Activated CD4-positive, alpha-beta T cell treated with anti-CD3 and anti-CD28 coated beads for 1 hour (primary cell): ENCODE measurements around the gene LDB3.
"Not testable (repeated sequence)": the region's sequence is repeated elsewhere in the genome, so short reads cannot be mapped to it uniquely, and the experiment has no call there.

ENCODE experiments used
- DNase-seq: peaks from one replicate; pipeline ENCODE4 v3.0.0-alpha.2; 2020

Gene LDB3, protein sequence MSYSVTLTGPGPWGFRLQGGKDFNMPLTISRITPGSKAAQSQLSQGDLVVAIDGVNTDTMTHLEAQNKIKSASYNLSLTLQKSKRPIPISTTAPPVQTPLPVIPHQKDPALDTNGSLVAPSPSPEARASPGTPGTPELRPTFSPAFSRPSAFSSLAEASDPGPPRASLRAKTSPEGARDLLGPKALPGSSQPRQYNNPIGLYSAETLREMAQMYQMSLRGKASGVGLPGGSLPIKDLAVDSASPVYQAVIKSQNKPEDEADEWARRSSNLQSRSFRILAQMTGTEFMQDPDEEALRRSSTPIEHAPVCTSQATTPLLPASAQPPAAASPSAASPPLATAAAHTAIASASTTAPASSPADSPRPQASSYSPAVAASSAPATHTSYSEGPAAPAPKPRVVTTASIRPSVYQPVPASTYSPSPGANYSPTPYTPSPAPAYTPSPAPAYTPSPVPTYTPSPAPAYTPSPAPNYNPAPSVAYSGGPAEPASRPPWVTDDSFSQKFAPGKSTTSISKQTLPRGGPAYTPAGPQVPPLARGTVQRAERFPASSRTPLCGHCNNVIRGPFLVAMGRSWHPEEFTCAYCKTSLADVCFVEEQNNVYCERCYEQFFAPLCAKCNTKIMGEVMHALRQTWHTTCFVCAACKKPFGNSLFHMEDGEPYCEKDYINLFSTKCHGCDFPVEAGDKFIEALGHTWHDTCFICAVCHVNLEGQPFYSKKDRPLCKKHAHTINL

DNA sequence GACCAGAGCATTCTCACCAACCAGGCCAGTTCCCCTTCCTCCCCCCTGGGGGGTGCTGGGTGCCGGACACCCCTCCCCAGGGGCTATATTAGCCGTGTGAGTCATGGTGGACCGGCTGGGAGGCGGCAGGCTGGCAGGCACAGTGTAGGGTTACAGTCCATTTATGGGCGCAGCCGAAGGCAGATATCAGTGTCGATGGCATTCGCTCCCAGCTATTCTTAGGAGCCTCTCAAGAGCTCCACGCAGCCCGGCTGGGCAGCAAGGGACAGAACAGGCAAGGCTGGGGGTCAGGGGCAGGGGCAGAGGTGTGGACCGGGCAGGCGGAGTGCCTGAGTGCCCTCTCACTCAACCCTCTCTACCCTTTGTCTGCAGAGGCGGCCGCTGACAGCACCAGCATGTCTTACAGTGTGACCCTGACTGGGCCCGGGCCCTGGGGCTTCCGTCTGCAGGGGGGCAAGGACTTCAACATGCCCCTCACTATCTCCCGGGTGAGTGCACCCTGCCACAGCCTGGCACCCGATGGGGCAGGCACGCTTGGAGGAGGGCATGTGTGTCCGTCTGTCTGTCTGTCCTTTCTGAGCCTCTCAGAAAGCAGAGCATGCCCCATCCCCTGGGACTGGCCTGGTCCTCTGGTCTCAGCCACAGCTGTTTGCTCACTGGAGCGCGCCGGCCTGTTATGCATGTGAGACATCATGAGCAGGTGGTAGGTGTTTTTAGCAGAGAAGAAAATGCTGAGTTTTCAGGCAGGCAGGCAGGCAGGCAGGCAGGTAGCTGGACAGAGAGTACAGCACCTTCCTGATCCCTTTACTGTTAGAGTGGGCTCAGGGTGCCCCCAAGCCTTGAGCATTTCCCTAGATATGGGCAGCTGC is at the start of gene LDB3:
Gene LDB3 (plus strand): TSS at position 215 of the 869 bp plus-strand sequence. CDS start 181 bp downstream, at position 396.
- no peak for DNase-seq

DNA sequence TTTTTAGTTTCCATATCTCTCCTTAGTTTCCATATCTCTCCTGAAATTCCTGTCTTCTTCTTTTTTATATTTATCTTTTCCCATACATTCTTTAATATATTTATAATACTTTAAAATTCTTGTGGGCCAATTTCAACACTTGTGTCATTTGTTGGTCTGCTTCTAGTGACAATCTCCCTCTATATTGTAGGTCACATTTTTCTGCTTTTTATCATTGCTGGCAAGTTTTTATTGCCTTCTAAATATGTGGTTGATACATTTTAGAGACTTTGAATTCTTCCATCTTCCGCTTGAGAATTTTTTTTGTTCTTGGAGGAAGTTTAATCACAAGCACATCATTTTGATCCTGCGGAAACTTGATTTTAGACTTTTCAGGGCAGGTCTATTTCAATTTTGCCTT is 40.0 kb upstream of the LDB3 start:
- no peak for DNase-seq

DNA sequence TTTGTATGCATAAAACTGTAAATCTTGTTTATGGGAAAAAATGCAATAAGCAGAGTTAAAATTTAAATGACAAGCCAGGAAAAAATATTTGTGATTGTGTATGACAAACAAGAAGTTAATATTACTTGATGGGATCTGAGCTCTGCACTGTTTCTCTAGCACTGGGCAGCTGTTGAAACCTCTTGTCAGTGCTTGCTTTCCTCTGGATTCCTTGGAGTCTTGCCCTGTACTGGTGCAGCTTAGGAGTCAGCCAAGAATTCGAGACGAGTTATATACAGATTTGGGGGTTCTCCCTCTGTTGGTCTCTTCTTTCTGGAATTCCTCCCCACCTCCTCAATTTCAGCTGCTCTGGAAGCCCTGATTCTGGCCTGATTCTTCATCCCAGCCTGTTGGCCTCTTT is 38.2 kb upstream of the LDB3 start:
- DNase-seq: no peak

DNA sequence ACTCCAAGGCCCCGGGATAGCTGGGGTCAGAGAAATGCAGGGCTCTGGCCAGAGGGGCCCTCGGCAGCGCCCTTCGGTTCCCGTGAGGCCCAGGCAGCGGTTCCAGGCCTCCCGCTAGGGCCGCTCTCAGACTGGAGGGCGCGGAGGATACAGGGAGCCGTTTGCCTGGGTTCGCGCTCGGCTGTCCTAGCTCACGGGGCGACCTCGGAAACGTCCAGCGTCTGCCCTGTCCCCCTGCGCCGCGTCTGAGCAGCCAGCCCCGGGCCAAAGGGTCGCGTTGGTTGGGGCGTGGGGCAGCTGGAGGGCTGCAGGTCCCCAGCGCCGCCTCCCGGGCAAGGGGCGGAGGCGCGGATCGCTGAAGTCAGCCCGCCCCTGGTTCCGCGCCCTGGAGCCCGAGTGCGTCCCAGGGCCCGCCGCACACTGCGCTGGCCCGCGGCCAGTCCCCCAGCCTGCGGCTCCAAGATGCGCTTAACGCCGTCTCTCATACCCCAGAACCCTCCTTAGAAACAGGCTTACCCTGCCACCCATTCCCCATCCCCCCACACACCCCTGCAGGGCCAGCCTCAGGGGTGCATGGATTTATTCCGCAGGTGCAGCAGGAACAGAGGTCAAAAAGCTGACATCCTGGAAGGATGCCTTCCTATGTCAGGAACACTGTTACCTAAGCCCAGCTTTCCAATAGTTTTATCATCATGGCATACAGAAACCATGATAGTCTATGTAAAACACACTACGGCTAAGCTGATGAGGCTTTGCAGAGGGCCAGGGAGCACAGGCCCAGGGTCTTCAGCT is 36.1 kb upstream of the LDB3 start:
- no peak for DNase-seq

DNA sequence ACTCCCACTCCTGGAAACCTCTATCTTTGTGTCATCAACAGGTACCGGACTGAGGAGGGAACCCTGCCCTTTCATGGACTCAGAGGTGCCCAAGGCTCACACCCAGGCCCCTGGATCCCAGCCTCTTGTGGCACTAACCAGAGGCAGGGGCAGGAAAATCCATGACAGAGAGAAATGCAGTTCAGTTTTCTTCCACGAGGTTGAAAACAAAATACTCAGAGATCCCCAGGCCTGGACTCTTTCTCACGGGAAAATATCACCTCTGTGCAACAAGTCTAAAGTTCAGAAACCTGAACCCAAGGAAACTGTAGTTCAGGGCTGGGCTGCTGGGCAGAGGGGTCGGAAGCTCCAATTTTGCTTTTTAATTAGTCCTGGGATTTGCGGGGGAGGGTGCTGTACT is 35.4 kb upstream of the LDB3 start:
- no peak for DNase-seq

DNA sequence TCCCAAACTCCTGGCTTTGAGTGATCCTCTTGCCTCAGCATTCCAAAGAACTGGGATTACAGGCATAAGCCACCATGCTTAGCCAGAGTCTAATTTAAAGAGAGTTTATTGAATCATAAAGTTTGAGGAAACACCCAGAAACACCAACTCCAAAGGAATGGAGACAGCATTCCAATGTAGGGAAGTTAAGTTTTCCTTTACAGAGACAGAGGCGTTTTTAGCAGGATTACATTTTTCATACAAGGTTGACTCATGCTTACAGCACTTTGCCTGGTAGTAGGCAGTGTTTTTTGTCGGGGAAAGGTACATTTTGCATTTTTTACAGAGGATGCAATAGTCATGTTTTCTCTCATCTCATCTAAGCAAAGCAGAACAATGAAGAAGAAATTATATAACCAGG is 32.9 kb upstream of the LDB3 start:
- no peak for DNase-seq

DNA sequence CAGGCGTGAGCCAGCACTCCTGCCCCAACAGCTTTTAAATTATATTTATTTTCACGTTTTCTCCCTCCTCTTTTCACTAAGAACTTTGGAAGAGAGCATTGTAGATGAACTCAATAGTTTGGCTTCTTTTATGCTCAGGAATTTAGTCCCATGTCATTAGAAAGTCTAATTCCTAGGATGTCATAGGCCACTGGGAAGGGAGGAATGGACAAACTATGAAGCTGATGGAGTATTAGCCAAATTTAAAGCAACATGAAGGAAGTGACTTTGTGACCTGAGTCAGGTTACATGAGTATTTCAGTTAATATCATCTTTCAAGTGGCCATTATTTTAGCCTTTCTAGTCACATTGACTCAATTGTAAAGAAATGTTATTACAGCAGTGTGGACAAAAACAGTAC is 32.0 kb upstream of the LDB3 start:
- DNase-seq: no peak

DNA sequence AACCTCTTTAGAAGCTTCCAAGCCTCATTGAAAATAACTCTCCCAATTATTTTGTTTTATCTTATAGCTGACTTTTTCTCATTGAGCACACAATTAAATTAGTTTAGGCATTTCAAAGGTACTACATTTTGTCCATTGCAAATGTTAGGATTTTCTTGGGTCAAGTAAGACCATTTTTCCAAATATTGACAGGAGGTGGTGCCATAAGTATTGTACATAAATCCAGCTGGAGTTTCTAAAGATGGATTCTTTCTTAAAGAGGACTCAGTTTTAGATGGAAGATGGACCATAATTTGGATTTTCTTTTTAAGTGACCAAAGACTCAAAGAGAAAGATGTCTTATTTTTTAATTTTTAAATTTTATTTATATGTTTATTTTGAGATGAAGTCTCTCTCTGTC is 26.3 kb upstream of the LDB3 start:
- no peak for DNase-seq

DNA sequence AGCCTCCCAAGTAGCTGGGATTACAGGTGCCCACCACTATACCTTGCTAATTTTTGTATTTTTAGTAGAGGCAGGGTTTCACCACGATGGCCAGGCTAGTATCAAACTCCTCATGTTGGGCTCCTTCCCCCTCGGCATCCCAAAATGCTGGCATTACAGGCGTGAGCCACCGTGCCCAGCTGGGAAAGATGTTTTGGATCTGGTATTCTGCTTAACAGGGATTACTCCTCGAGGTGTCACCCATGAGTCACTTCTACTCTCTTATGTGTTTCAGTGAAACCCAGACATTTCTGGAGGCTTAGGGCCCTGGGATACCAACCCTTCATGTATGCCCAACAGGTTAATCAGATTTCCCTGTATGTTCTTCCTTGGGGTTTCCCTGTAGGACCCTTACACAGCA is 25.8 kb upstream of the LDB3 start:
- no peak for DNase-seq

DNA sequence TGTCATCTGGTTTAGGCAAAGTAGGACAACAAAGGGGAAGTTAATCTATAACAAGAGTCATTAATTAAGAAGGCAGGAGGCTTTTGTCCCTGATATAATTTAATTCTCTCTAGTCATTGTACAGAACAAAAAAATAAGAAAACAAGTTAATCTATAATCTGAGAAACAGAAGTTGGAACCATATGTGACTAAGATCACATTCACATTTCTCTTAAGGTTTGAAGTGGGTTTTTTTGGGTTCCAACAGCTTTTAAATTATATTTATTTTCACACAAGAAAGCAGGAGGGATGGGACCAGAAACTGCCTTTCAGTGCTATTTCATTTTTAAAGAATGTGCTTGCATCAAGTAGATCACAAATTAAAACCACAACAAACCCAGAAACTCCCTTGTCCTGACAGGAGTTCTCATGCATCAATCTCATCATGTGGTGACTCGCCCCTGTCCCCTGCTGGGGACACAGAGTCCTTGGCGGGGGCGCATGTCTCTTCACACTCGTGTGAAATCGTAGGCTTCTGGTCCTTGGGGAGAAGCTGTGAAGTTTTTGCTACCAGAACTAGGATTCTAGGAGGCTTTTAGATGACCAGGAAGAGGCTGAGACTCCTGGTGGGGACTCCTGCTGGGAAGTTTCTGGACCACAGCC is 24.0 kb upstream of the LDB3 start:
- no peak for DNase-seq

DNA sequence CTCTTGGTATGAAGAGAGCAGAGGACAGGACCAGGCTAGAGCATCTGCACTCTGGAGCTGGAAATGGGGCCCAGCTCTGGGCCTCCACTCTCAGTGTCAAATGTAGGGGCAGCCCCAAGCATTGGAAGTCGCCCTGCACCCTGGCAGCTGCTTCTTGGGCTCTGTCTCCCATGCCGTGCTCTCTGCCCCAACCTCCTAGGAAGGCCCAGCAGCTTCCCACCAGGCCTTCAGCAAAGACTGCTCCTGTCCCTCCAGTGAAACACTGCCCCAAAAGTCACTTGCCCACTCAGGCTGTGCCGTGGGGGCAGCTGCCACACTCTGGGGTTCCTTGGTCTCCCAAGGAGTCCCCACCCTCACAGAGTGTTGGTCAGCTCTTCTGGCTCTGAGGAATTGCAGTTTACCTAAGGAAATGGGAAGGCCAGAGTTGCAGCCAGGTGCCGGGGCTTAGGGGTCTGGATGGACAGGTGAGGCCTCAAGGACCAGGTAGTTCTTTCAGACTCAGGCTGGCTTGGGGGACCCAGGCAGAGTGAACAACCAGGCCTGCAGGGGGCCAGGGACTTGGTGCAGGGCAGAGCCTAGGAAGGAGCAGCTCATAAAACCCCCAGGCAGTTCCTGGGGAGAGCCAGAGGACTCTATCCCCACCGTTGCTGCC is 23.4 kb upstream of the LDB3 start:
- no peak for DNase-seq

DNA sequence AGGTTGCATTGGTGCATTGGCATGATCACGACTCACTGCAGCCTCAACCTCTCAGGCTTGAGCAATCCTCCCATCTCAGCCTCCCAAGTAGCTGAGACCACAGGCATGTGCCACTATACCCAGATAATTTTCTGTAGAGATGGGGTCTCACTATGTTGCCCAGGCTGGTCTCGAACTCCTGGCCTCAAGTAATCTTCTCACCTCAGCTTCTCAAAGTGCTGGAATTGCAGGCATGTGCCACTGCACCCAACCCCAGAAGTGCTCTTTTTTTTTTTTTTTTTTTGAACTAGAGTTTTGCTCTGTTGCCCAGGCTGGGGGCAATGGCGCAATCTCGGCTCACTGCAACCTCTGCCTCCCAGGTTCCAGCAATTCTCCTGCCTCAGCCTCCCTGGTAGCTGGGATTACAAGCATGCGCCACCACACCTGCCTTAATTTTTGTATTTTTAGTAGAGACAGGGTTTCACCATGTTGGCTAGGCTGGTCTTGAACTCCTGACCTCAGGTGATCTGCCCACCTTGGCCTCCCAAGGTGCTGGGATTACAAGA is 22.6 kb upstream of the LDB3 start:
- not testable (repeated sequence) for DNase-seq

DNA sequence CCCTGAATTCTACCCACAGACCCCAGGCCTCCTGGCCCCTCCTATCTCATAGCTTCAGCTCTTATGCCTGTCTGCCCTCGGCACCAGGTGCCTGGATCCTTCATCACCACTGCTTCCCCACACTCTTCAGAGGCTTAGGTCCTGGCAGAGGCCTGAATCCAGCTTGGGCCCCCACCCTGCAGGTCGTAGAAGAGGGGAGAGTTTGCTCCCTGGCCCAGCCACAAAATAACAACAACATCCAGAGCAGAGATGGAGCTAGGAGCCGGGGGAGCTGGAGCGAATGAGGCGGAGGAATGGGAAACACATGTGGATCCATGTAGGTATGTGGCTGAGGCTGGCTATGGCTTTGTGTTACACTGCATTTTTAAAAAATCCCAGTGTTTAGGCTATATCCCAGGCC is 21.8 kb upstream of the LDB3 start:
- no peak for DNase-seq

DNA sequence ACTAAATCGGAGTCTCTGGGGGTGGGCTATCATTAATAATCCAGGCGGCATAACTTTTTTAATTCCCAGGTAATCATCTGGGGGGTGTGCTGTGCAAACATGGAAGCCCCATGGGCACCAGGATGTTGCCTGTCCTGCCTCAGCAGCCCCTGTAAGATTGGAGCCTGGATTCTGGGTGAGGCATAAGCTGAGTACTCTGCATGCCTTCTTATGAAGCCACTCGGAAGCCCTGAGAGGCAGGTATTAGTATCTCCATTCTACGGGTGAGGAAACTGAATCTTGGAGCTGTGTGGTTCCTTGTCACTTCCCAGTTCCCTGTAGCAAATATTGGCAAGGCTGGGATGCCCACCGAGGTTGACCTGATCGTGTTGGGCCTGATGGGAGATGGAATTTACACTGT is 21.4 kb upstream of the LDB3 start:
- no peak for DNase-seq

DNA sequence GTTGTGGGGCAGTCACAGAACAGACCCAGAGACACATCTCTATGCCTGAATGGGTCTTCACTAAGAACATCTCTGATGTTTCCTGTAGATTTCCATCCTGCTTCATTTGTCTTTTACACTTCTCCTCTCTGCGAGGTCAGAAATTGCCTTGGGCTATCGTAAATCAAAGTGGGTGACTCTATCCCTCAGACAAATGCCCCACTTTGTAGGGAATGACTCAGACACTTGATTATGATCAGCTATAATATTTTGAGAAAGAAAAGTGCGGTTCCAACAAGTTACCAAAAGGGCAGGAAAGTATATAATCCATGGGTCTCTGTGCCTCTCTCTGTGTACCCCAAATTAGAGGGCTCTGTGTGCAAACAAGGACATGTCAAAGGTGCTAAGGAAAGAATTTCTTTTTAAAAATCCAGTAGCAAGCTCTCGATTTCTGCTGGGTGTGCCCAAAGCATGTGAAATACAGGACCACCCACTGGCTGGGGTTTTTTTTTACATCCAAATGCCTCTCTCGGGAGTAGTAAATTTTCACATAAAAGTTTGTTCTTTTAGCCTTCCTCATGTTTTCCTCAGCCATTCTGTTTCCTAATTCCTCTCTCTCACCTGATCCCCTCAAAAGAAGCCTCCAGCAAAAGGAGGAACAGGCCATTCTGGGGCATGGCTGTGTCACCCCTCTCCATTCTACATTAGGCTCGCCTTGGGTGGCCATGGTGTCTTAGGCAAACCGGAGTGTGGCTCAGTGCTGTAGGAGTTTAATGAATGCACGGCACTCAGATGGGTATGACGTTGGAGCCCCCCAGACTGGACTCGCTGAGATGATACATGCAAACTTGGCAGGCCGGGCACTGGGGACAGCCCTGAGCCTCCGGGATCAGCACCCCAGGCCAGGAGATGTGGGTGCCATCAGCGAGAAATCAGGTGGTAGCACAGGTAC is 20.3 kb upstream of the LDB3 start:
- no peak for DNase-seq

DNA sequence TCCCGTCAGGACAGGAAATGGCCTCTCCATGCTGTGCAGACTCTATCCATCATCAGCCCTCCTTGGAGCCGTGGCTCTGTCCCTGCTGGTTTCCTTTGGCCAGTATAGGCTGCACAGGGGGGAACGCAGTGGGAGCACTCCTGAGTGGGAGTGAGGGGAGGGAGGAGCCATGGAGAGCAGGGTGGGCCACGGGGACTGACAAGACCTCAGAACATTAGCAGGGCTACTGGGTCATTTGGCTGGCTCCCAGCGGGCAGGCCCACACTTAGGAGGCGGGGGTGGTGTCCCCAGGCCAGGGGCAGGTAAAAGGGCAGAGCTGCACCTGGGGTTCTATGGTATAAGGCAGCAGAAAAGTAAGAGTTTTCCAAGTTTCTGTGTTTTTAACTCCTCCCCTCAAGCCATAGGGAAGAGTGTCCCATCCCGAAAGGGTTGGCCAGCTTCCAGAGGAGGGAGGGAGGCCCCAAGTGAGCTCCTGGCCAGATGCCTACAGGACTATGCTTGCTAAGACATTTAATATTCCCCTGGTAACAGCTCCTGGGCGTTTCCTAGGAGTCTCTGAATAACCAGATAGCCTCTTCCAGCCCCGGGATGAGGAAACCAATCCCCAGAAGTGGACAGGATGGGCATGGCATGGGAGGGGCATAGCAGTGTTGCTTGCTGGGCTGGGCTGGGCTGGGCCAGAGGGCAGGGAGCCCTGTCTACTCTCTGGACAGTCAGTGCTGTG is 19.4 kb upstream of the LDB3 start:
- no peak for DNase-seq

DNA sequence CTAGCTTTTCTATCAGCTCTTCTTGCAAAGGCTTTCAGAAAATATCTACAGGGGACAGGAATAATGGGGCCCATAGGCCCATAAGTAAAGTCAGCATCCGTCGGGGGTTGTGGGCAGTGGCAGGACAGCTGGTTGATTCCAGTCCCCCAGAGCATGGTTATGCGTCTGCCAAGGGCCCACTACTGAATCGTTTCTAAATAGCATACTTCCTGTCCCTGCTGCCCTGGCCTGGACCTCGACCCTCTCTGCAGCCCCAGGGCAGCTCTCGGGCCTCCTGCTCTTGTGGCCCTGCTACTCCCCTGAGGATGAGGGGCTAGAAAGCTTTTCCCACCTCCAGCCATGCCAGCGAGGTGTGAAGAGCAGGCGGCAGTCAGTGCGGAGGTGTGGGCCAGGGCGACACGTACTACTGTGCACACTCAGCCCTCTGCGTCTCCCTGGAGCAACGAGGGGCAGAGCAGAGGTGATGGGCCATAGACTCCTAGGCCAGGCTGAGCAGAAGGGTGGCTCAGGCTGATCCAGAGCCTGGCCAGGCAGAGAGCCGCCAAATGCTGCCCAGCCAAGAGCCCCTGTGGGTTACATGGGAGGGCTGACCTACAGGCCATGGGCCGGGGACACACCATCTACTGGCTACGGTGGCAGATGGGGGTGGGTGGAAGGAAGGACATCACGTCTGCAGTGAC is 18.7 kb upstream of the LDB3 start:
- no peak for DNase-seq

DNA sequence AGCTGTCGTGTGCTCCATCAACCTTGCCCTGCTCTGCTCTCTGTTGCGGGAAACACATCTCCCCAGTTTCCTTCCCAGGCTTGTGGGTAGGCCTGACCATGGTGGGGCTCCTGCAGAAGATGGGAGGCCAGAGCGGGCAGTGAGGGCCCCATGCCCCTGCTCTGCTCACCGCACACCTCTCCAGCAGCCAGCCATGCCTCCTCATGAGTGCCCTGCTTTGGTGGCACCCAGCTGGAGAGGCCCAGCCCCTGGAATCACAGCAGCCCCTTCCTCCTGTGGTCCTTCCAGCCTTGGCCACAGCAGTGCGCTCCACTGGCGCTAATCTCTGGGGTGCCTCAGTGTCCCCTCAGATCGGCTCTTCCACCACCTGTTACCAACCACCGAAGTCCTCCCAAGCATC is 18.2 kb upstream of the LDB3 start:
- DNase-seq: no peak

DNA sequence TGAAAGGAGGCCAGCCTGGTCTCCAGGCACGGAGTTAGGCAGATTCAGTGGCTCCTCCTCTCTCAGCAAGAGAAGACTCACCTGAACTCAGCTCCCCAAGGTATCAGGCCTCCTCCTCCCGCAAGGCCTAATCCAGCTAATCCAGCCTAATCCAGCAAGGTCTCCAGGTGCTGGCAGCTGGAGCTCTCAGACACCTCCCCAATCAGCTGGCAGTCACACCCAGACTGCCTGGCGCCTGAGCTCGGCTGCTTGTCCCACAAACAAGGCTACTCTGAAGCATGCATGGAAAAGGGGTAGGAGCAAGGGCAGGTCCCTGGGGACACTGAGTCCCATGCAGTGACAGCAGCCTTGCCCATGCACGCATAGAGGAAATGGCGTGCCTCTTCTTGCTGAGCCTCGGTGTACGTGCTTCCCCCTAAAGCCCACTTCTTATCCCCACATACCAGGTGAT is 17.3 kb upstream of the LDB3 start:
- no peak for DNase-seq
